Psoas muscle (tissue), 8 donors: ENCODE measurements around the gene DNAI1. TPM values are rescaled to one million over a fixed set of nuclear protein-coding genes. Genes with fewer than 3 reads are reported as not detected.

Source experiments
- ATAC-seq, 4 donors: fragments of 200-7000 bp; cut with Tn5 transposase; one replicate each; pipeline ENCODE4 v1.9.1; 2020; ENCODE audit warnings: moderate library complexity in 3 of 4, mild to moderate bottlenecking in 2 of 4
- DNase-seq, 2 donors: peaks; one replicate each; pipeline ENCODE4 v3.0.0-alpha.2; 2020
- H3K27ac ChIP-seq: fragments of 200-600 bp; one replicate; pipeline ENCODE4 v1.8.0; 2022
- H3K27me3 ChIP-seq, 3 donors: fragments of 200-600 bp in 1 of 3; one replicate each; pipeline versions ENCODE4 v1.6.1 to v1.8.0; 2013 to 2022; ENCODE audit warnings: low read length in 2 of 3, mild to moderate bottlenecking in 2 of 3, moderate library complexity in 1 of 3; ENCODE audit not compliant: insufficient read depth in 3 of 3
- H3K36me3 ChIP-seq, 2 donors: fragments of 200-600 bp in 1 of 2; one replicate each; pipeline versions ENCODE4 v1.6.1 to v1.8.0; 2013 to 2022; ENCODE audit warnings: low read depth in 1 of 2, mild to moderate bottlenecking in 1 of 2, moderate library complexity in 1 of 2; ENCODE audit not compliant: insufficient read depth in 1 of 2
- H3K4me1 ChIP-seq: fragments of 200-600 bp; one replicate; pipeline ENCODE4 v1.8.0; 2022
- H3K4me3 ChIP-seq: fragments of 200-600 bp; one replicate; pipeline ENCODE4 v1.8.0; 2022; ENCODE audit warnings: mild to moderate bottlenecking
- H3K9me3 ChIP-seq: fragments of 200-600 bp; one replicate; pipeline ENCODE4 v1.8.0; 2022
- WGBS, 3 donors: extraction: QIAGEN DNeasy Blood & Tissue Kit; methylation state at CpG; one replicate each; pipeline versions ENCODE4 v1.1.6 to v1.1.7; 2013; 5-methylcytosine and 5-hydroxymethylcytosine counted together
- intact Hi-C, 2 donors: fragments of 100-400 bp; cut with DNase I; formaldehyde crosslinking; loops; one replicate each; pipeline versions ENCODE4 v1.11.0 to v1.14.2; 2022
- long read RNA-seq, 2 donors: library from polyadenylated mRNA; unstranded; transcript quantifications; one replicate each; pipeline ENCODE4 v2.0.0, GENCODE V29; 2021
- polyA plus RNA-seq, 3 donors: library from polyadenylated mRNA; stranded (reverse); fragments of 200-250 nt; gene quantifications; one replicate each; pipeline ENCODE4 v1.2.3, GENCODE V29; 2013
- total RNA-seq, 4 donors: library from RNA; stranded (reverse); fragmentation: NEBNext Ultra II Directional in 2 of 4; extraction: Animal tissue kit (Norgen Biotek cat#: 25700) in 2 of 4; gene quantifications; one replicate each; pipeline versions ENCODE4 v1.2.1 to v1.2.4, GENCODE V29; 2021 to 2023
- TF ChIP-seq, protein P1 (sequence below): fragments of 200-600 bp; IDR thresholded peaks from one replicate; pipeline ENCODE4 v1.8.0; 2022; ENCODE audit warnings: antibody characterized with exemption
- donor health status: healthy with polysubstance abuse.
- donor health status: DM: no; HTN: no; CAD: no; lungs with moderate emphysema.
- donor health status: Bipolar disorder and iron deficiency.
- donor health status: healthy.
- donor health status: DM: yes; HTN: yes; CAD: no.
- donor health status: DM: no; HTN: no; CAD: no.
- donor health status: DM: no; HTN: no; CAD: no.
- donor health status: DM: yes; HTN: yes; CAD: no.

DNAI1 gene
- under 1 TPM in 1 of 4 donors, not detected in 3; 0.19 TPM for total RNA-seq
- under 1 TPM; 0.04 to 0.70 (median 0.34) TPM for polyA plus RNA-seq
- long read RNA-seq, donor 1, result 0 reads
- long read RNA-seq, donor 2, result 0 reads

DNA sequence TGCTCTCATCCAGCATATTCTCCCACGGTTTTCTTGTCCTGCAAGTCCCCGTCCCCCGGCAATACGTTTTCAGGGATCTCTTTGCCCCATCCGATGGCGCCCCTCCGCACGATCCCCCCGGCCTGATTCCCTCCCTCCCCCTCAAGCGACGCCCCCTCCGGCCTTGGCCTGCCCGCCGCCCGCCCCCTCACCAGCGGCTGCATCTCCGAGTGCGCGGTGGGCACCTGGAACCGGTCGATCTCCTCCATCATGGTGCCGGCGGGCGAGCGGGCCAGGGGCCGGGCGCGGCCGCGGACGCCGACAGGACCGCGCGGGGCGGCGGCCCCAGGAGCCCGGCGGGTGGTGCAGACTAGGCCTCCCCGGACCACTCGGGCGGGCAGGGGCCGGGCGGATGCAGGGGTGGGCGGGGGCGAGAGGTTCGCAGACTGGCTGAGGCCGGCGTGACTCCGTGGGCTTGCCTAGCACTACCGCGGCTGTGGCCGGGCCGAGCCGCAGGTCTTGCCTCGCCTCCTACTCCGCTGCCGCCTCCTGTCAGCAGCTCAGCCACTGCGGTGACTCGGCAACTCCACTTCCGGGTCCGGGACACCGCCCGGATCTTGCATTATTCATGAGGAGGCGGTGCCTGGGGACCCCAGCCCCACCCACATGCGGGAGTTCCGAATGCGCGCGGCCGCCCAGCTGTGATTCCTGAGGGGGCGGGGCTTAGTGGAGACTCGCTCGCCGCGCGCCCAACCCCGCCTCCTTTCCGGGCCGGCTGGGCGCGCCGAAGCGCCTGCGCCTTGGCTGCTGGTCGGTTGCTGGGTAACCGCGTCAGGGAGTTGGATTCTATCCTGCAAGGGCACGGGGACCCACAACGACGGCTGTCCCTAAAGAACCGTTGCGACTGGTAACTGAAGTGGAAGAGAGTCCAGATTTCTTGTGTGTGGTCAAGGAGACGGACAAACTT, at the start of gene DNAI1, which contains the start of gene FAM219A:
DNAI1 (plus strand) TSS at position 793 of the 946 bp plus-strand sequence. CDS start 201 bp downstream, outside the sequence.
FAM219A (minus strand) TSS at position 558 of the 946 bp plus-strand sequence; CDS start at position 251, 307 bp downstream.
- H3K27me3 ChIP-seq, result no peaks in the 10 kb centered on the region
- peaks cover 55% of the 10 kb centered on the region for H3K4me1 ChIP-seq
- ATAC-seq (peak; percentile 93 to 97 (median 94)), DNase-seq (peak; percentile 99)
- peak within 1 kb of the TSS; percentile 85 for H3K4me3 ChIP-seq
- H3K9me3 ChIP-seq, result no peaks in the 10 kb centered on the region
- peak within 1 kb of the TSS; percentile 91 for H3K27ac ChIP-seq
- no peaks in the 10 kb centered on the region for H3K36me3 ChIP-seq
- intact Hi-C loops, result no loop called here
- TF ChIP-seq, protein P1, sequence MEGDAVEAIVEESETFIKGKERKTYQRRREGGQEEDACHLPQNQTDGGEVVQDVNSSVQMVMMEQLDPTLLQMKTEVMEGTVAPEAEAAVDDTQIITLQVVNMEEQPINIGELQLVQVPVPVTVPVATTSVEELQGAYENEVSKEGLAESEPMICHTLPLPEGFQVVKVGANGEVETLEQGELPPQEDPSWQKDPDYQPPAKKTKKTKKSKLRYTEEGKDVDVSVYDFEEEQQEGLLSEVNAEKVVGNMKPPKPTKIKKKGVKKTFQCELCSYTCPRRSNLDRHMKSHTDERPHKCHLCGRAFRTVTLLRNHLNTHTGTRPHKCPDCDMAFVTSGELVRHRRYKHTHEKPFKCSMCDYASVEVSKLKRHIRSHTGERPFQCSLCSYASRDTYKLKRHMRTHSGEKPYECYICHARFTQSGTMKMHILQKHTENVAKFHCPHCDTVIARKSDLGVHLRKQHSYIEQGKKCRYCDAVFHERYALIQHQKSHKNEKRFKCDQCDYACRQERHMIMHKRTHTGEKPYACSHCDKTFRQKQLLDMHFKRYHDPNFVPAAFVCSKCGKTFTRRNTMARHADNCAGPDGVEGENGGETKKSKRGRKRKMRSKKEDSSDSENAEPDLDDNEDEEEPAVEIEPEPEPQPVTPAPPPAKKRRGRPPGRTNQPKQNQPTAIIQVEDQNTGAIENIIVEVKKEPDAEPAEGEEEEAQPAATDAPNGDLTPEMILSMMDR, result no peak
- 0 to 1% (median 0%) methylated on average over 67 to 94 of the region's 94 CpGs for WGBS, 3 donors

GRCh38 chr9:34409154-34409553, 49.5 kb upstream of the DNAI1 start:
- H3K4me3 ChIP-seq, result no peak overlapping the region
- H3K27me3 ChIP-seq, result no peaks in the 10 kb centered on the region
- no peaks in the 10 kb centered on the region for H3K4me1 ChIP-seq
- intact Hi-C loops, result loop anchor here in 1 of 2 donors (10.0 kb wide), 1 partner anchor 196 kb away; no protein-coding TSS in a partner anchor
- no peak for DNase-seq
- no peaks in the 10 kb centered on the region for H3K9me3 ChIP-seq
- WGBS, 3 donors, result 46 to 69% (median 49%) methylated on average over 2 of the region's 2 CpGs
- no peak overlapping the region for H3K27ac ChIP-seq
- TF ChIP-seq, protein P1, result no peak
- no peak for ATAC-seq
- peaks cover 0 to 24% of the 10 kb centered on the region in 2 donors for H3K36me3 ChIP-seq

DNA sequence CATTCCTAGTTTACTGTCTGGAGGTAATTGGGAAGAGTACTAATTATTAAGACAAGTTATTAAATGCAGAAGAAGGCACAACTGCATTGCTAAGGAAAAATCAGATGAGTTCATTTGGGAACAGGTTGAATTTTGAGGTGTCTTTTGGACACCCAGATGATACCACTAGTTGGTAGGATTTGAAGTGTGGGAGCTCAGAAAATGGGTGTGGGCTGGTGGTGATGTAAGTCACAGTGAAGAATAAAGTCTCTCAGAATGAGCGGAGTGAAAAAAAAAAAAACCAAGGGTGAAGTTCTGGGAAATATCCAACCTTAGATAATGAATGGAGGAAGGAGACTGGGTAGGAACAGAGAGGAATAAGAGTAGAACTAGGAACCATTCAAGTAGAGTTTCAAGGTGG, 46.3 kb upstream of the DNAI1 start:
- TF ChIP-seq, protein P1, result no peak
- Histone ChIP-seq H3K27me3 (no peaks in the 10 kb centered on the region), H3K9me3 (no peaks in the 10 kb centered on the region), H3K4me3 (no peak overlapping the region), H3K4me1 (peaks cover under 1% of the 10 kb centered on the region), H3K27ac (no peak overlapping the region), H3K36me3 (peaks cover 0 to 13% of the 10 kb centered on the region in 2 donors)
- 30 to 66% (median 48%) methylated on average over 1 of the region's 1 CpG for WGBS, 3 donors
- DNase-seq (no peak), ATAC-seq (no peak)
- intact Hi-C loops, result loop anchor here in 1 of 2 donors (5.0 kb wide), 1 partner anchor 40 kb away; no protein-coding TSS in a partner anchor

GRCh38 chr9:34413231-34413852, 45.3 kb upstream of the DNAI1 start:
- Histone ChIP-seq H3K4me1 (peaks cover 4% of the 10 kb centered on the region), H3K4me3 (no peak overlapping the region), H3K9me3 (no peaks in the 10 kb centered on the region), H3K27ac (no peak overlapping the region), H3K36me3 (peaks cover 4 to 9% of the 10 kb centered on the region in 2 donors), H3K27me3 (no peaks in the 10 kb centered on the region)
- ATAC-seq, result peak in 3 of 4 donors; percentile 62 to 68 (median 64)
- 21 to 30% (median 21%) methylated on average over 6 of the region's 6 CpGs for WGBS, 3 donors
- DNase-seq, result peak in 1 of 2 donors; percentile 44
- intact Hi-C loops, result loop anchor here in 1 of 2 donors (5.0 kb wide), 1 partner anchor 39 kb away; no protein-coding TSS in a partner anchor
- TF ChIP-seq, protein P1, result no peak
